ENCODE measurements around the gene SH3PXD2A.
A peak's percentile ranks its signal among the peaks of the same experiment; 100 is the strongest.

The SH3PXD2A gene

GRCh38 chr10:103660364-103661197 is 194.8 kb downstream of the SH3PXD2A start:
- DNase-seq = peak; percentile 65

- peak; percentile 89 for DNase-seq
These were observed 195.6 kb downstream of the SH3PXD2A start for GRCh38 chr10:103659674-103660363.

DNA sequence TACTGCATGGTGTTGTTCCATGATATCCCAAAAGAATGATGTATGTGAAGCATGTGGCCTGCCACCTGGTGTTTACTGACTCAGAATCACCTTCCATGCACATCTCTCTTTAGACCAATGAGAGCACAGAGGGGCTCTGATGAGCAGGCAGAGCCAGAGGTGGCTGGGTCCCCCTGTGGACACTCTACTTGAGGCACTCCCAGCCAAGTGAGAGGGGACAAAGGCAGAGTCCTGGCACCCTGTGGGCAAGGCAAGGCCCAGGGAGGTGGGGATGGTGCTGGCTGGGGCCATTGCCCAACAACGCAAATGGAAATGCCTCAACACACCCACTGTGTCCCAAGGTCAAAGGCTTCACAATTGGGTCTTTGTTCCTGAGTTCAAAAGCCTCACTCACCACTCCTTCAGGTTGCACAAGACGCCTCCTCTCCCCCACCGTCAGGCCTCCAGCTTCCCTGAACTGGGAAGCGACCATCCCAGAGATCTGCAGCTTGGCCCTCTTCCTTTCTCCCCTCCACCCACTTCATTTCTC is 197.3 kb downstream of the SH3PXD2A start:
- no peak for DNase-seq

- DNase-seq = no peak
These were observed 198.2 kb downstream of the SH3PXD2A start for GRCh38 chr10:103657061-103657591.

DNA sequence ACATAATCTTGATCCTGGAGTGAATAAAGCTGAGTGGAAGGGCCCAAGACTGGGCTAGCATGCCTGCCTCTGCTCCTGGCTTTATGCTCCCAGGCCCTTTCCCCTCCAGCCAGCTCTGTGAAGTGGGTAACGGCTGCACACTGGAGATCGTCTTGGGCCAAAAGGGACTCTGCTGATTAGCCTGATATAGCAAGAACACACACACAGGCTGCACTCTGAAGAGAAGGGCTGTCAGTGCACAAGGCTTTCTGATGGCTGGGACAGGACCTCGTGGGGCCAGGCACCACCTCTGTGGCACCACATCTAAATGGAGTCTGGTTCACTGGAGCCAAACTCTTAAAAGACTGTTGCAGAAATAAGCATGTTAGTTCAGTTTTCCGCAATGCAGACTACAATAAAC is 200.5 kb downstream of the SH3PXD2A start:
- DNase-seq = no peak

DNA sequence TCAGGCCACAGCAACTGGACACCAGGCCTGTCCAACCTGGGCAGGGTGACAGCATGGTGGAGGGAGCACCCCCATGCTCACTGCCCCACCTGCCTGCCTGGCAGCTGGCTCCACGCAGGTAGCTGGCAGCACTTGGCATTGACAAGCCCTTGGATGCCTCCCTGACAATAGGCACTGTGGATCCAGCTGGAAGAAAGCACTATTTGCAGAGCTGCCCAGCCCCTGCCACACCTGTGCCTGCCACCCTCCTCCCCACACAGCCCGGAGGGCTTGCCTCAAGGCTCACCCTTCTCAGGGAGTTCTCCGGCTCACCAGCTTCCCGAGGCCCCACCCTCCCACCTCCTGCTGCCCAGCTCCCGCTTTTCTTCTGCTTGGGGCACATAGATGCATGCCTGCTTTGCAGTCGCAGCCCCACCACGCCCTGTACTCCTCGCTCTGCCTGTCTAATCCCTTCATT is 201.8 kb downstream of the SH3PXD2A start:
- no peak for DNase-seq

DNA sequence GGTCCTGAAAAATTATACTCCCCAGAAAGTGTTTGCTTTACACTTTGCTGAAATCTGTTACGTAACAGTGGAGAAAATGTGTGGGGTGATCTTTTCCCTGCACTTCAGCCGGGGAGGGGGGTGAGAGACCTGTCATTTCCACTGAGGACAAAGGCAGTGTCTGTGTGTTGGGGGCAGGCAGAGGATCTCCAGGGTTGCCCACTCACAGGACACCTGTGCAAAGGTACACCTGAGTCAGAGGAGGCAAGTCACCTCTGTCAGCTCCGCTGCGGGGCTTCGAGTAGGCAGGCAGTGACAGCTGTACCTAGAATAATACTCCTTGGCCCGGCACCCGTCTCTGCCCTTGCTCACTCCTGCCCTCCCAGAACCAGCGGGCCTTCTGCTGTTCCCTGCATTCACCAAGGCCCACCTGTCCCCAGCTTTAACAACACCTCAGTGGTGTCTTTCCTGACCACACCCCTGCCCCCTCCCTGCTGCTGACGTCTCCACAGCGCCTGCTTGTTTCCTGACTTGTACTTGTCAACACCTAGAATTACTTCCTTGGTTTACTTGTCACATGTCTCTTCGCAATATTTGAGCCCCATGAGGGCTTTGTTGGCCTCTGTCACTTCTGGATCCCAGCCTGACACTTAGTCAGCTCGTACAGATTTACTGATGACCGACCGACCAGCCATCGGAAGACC is 202.6 kb downstream of the SH3PXD2A start:
- no peak for DNase-seq

DNA sequence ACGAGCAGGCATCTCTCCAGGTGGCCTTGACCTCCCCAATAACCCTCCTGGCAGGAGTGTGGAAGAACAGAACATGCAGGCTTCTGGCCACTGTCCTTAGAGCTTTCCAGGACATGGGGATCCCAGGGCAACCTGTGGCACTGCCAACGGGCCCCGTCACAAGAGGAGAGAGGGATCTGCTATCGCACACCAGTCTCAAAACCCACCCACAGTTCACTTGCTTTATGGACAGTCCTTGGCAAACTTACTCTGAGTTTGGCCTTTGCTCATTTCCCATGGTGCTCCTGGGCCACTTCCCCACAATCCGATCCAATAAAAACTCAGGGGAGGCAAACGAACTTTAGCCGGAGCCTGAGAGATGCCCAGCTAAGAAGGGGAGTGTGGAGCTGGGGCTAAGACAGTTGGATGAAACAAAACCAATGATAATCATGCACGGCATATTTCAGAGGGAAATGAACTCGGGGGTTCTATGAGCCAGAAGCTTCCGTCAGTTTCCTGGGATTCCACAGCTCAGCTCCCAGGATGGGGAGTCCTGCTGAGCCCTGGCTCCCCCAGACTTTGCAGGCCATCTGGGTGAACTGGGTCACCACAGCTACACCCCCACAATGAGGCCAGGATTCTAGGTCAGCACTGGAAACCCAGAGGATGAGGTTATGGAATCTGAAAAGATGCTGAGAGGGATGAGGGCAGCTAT is 203.4 kb downstream of the SH3PXD2A start:
- DNase-seq = no peak

DNA sequence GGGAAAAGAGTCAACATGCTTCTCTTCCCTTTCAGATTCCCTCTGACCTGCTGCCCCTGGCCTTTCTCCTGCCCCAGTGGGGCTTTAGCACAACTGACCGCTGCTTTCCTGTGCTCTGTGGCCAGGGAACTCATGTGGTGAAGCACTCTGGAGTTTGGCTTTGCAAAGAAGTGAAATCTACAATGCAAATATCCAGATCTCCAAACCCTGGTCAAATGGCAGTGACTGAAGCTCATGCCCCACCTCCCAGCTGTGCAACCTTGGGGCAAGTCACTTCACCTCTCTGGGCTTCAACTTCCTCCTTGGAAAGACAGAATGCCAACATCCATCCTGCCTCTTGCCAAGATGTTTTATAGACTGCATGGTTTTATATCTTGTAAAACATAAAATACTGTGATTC is 204.0 kb downstream of the SH3PXD2A start:
- no peak for DNase-seq

DNA sequence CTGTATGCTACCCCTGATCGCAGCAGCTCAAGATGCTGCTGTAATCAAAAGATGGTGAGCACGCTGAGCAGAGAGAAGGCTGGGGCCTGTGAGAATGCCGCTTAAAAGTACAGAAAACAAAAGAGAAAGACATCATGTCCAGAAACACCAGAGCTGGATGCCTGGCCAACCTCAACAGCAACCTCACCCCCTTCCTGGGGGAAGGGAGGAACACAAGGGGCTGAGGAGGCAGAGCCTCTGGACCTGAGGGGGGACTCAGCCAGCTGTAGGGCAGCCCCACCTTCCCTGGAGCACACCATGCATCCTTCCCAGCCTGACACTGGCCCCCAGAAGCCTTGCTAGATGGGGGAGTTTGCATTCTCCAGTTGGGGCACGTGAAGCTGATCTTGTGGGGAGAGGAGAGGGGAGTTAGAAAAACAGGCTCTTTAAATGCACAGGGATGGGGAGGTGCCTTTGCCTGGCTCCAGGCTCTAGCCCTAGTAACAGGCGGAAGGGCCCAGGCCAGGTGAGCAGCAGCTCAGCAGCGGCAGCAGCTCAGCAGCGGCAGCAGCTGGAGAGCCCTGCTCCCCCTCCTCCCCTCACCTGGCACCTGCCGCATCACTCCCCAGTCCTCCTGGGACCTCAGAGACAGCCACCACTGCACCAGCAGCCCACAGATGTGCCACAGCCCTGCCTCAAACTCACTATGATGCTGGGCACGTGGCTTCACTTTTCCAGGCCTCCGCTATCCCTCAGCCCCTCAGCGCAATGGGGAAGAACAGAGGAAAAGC is 205.5 kb downstream of the SH3PXD2A start:
- DNase-seq = no peak

- peak; percentile 76 for DNase-seq
These were observed 206.5 kb downstream of the SH3PXD2A start for GRCh38 chr10:103648636-103649532.

- peak; percentile 40 for DNase-seq
These were observed 207.1 kb downstream of the SH3PXD2A start for GRCh38 chr10:103648251-103648635.

- DNase-seq = no peak
These were observed 209.1 kb downstream of the SH3PXD2A start for GRCh38 chr10:103646304-103646703.

DNA sequence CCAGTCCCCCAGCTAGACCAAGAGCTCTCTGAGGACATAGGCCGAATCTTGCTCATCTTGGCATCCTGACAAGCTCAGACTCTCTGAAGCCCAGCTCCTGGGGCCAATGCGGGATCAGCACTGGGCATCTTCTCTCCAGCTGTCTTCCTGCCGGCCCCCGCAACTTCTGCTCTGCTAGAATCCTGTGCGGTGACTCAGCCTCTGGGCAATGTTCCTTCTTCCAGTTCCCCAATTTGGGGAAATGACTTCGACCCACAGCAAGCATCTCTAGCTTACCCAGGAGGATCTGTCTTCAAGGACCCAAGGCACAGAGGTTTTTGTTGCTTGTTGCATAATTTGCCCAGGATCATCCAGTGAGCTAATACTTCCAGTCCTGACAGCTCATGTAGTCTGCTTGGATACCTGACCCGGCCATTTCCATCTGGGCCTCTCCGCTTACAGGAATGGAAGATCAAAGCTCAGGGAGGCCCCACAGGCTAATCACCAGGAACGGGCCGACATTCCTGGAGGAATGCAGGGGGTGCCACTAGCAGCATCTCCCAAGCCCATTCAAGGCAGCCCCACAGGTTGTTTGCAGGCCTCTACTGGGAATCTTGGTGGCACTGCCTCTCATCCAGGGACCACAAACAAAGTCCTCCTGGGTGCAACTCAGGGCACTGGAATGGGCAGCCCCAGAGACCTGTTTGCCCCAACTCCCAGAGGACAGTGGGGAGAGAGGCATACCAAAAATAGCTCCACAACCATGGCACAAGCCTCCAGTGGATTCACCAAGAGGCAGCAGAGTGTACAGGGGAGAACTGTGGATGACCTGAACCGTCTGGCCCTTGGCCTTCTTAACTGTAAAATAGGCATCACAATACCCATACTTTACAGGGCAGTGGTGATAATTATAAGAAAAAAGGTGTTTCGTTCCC is 210.0 kb downstream of the SH3PXD2A start:
- DNase-seq = peak; percentile 96

DNA sequence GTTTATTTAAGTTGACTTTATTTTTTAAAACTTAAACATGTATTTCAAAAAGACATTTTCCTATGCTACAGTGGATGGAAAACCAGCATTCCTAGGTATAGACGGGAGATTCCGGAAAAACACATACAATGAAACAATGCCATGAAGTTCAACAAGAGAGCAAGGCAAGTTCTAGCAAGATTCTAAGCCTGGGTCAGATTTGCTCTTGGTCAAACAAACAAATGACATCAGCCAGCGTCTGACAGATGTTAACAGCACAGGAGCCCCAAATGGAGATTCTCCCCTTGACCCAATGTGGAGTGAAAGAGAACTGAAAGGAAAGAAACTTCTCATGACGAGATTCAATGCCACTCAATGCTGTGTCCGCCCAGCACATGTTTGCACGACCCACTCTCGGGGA is 212.0 kb downstream of the SH3PXD2A start:
- DNase-seq = no peak

DNA sequence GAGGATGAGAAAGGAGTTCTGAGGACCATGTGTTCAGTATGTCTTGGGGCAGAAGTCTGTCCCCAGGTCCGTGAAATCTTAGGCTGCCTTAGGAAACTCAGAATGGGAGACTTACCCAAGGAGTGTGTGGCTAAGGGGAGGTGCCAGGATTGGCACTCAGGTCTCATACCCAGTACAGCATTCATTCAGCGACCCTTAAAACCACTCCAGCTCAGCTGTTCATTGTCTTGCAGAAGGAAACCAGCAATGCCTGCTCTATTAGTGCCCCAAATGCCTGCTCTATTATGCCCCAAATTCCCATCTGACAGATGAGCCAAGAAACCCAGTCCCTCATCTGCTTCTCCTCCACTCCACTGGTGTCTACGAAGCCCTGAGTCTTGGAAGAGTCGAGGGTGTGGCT is 214.1 kb downstream of the SH3PXD2A start:
- no peak for DNase-seq

- DNase-seq = peak; percentile 52
These were observed 214.8 kb downstream of the SH3PXD2A start for GRCh38 chr10:103640436-103641181.

- DNase-seq = no peak
These were observed 216.4 kb downstream of the SH3PXD2A start for GRCh38 chr10:103638948-103639347.

All from fibroblast of skin of abdomen (primary cell).